NCI-H774 (cell line): ENCODE results near the gene PIK3R4.

Experiments used
- DNase-seq: peaks from one replicate; lab custom pipeline; 2025; lab: John Stamatoyannopoulos, UW

Gene PIK3R4

GRCh38 chr3:130640027-130640426 lies 106.6 kb downstream of the PIK3R4 start:
- no peak for DNase-seq

DNA sequence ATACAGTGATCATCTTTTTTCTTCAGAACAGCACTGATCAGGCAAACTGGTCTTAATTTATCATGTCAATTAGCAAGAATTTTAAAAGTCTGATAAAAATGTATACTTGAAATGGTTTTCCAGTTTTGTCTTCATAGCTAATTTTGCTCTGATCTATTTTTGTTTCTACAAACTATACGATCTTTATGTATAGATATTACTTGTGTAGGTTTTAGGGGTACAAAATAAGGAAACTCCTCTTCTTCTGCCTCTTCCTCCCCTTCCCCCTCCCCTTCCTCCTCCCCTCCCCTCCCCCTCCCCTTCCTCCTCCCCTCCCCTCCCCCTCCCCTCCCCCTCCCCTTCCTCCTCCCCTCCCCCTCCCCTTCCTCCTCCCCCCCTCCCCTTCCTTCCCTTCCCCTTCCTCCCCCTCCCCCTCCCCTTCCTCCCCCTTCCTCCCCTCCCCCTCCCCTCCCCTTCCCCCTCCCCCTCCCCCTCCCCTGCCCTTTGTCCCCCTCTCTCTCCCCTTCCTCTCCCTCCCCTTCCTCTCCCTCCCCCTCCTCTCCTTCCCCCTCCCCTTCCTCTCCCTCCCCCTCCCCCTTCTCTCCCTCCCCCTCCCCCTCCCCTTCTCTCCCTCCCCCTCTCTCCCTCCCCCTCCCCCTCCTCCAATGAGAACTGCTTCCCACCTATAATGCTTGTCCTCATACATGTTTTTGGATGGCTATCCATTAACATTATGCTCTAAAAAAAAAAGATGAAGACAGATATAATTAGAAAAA lies 110.0 kb downstream of the PIK3R4 start:
- DNase-seq = no peak

DNA sequence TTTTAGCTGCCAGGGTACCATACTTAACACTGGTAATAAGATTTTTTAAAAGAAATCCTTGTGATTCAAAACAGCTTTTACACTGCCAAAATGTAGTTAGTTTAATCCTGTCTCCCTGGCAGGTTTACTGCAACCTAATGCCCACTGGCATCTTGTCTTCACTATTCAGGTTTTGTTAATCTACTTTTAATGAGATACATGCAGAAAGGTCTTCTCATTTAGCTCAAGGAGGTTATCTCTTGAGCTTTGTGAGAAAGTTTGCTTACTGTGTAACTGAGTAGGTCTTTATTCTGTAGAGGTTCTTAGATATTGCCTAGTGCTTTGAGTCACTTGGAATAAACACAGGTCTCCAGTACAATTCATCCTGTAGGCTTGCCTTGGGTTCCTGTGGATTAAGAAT lies 110.7 kb downstream of the PIK3R4 start:
- DNase-seq = no peak

DNA sequence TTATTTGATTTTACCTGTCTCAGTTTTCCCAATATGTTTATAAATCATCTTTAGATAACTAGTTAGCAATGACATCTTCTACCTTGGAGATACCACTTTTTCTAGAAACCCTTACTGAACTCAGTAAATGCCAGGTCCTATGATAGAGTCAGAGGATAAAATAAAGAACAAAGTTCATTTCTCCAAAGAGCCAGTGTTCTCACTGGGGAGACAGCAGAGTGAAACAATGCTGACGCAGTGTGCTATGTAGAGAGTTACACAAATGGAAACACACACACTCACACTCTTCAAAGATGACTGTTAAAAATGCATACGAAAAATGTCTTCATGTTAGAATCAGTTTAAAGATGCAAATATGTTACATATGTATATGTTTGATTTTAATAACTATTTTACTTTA lies 111.3 kb downstream of the PIK3R4 start:
- DNase-seq = no peak
